Keratinocyte (primary cell): ENCODE measurements around the gene WDR45B. TPM values are rescaled to one million over a fixed set of nuclear protein-coding genes. Genes with fewer than 3 reads are reported as not detected.

Experiments used
- DNase-seq: peaks from one replicate; pipeline ENCODE4 v3.0.0-alpha.2; 2011; ENCODE audit warnings: low read depth, missing footprints, low spot score
- FAIRE-seq: peaks from 2 replicates; lab custom pipeline; 2011; peaks lifted over from hg19 to GRCh38; lab: Jason Lieb, UNC
- H2AFZ ChIP-seq: 2 replicates; pipeline ENCODE4 v1.6.0; 2012; ENCODE audit warnings: low read length, control low read depth, inconsistent platforms; ENCODE audit not compliant: control insufficient read depth
- H3K27ac ChIP-seq: 2 replicates; pipeline ENCODE4 v1.5.1; 2011; ENCODE audit warnings: low read length; ENCODE audit not compliant: control insufficient read depth, insufficient read depth
- H3K27me3 ChIP-seq: 3 replicates; pipeline ENCODE4 v1.6.0; 2011; ENCODE audit warnings: low read length; ENCODE audit not compliant: control insufficient read depth, insufficient read depth; ENCODE audit errors: extremely low read depth
- H3K36me3 ChIP-seq, 2 experiments: 2 replicates in 1 of 2; 3 replicates in 1 of 2; pipeline ENCODE4 v1.5.1; 2011; ENCODE audit warnings: low read length in 2 of 2, mild to moderate bottlenecking in 1 of 2; ENCODE audit not compliant: control insufficient read depth in 2 of 2, insufficient read depth in 2 of 2; ENCODE audit errors: extremely low read depth in 1 of 2
- H3K4me1 ChIP-seq: 3 replicates; pipeline ENCODE4 v1.5.1; 2011; ENCODE audit warnings: low read length; ENCODE audit not compliant: control insufficient read depth, insufficient read depth; ENCODE audit errors: extremely low read depth
- H3K4me2 ChIP-seq: 3 replicates; pipeline ENCODE4 v1.6.0; 2011; ENCODE audit warnings: low read depth, low read length; ENCODE audit not compliant: control insufficient read depth, insufficient read depth; ENCODE audit errors: extremely low read depth
- H3K4me3 ChIP-seq, 3 experiments: fragments of 200-600 bp in 1 of 3; sonication (generic) in 1 of 3; 2 replicates in 2 of 3; 3 replicates in 1 of 3; pipeline ENCODE4 v1.5.1; 2011 to 2016; ENCODE audit warnings: low read length in 3 of 3, mild to moderate bottlenecking in 3 of 3, control low read depth in 2 of 3, inconsistent platforms in 1 of 3, low read depth in 1 of 3, mixed read lengths in 1 of 3, mixed run types in 1 of 3, moderate library complexity in 1 of 3; ENCODE audit not compliant: control insufficient read depth in 2 of 3, insufficient read depth in 2 of 3; ENCODE audit errors: extremely low read depth in 1 of 3
- H3K79me2 ChIP-seq: 2 replicates; pipeline ENCODE4 v1.6.0; 2012; ENCODE audit warnings: low read length; ENCODE audit not compliant: control insufficient read depth, insufficient read depth
- H3K9ac ChIP-seq: 3 replicates; pipeline ENCODE4 v1.6.0; 2011; ENCODE audit warnings: low read length; ENCODE audit not compliant: control insufficient read depth, insufficient read depth; ENCODE audit errors: extremely low read depth
- H3K9me1 ChIP-seq: 3 replicates; pipeline ENCODE4 v1.6.0; 2011; ENCODE audit warnings: low read length; ENCODE audit not compliant: control insufficient read depth, insufficient read depth; ENCODE audit errors: extremely low read depth
- H3K9me3 ChIP-seq: 2 replicates; pipeline ENCODE4 v1.5.1; 2012; ENCODE audit warnings: low read depth, low read length; ENCODE audit not compliant: control insufficient read depth
- H4K20me1 ChIP-seq: 3 replicates; pipeline ENCODE4 v1.6.0; 2011; ENCODE audit warnings: low read length; ENCODE audit not compliant: control insufficient read depth, insufficient read depth; ENCODE audit errors: extremely low read depth
- CTCF ChIP-seq, 3 experiments: IDR thresholded peaks in 1 of 3; conservative IDR thresholded peaks in 1 of 3; optimal IDR thresholded peaks in 1 of 3; 2 replicates in 2 of 3; 3 replicates in 1 of 3; pipeline versions ENCODE3 to v1.5.1; 2011; ENCODE audit warnings: low read length in 3 of 3, mild to moderate bottlenecking in 3 of 3, moderate library complexity in 2 of 3, control low read depth in 1 of 3, inconsistent platforms in 1 of 3; ENCODE audit not compliant: insufficient read depth in 2 of 3; ENCODE audit errors: extremely low read depth in 1 of 3
- EZH2 ChIP-seq: IDR thresholded peaks from one replicate; pipeline ENCODE4 v1.6.1; 2012; ENCODE audit warnings: inconsistent platforms, mild to moderate bottlenecking, low read length, moderate library complexity
- dilution Hi-C: fragments of 300-500 bp; cut with MboI; formaldehyde crosslinking; loops from one replicate; pipeline ENCODE4 v1.7.0; 2020; ENCODE audit warnings: low sequenced_read_pairs; ENCODE audit not compliant: extremely low pct_ligation_motif_present
- polyA plus RNA-seq, 5 experiments: library from polyadenylated mRNA; depleted of rRNA in 3 of 5; stranded (reverse) in 3 of 5; stranded (forward) in 1 of 5; unstranded in 1 of 5; fragments of >200 nt; gene quantifications; 1 replicate in 1 of 5; 2 replicates in 3 of 5; 3 replicates in 1 of 5; pipeline versions ENCODE4 v1.2.1 to v1.2.3, GENCODE V29; 2011 to 2012; ENCODE audit warnings: missing spikeins in 2 of 5, low read depth in 1 of 5, low replicate concordance in 1 of 5

Gene WDR45B
- polyA plus RNA-seq, 1 donor (not counting 4 experiments of a cell fraction or from before 2014, with no cell fraction given) = 77.2 TPM

- Histone ChIP-seq H3K4me1 (no peaks in the 10 kb centered on the region), H3K9ac (no peak overlapping the region), H3K27ac (no peak overlapping the region), H4K20me1 (no peaks in the 10 kb centered on the region), H3K9me3 (no peaks in the 10 kb centered on the region), H3K36me3 (peaks cover 0 to 1% of the 10 kb centered on the region in 2 experiments), H3K79me2 (no peaks in the 10 kb centered on the region), H3K27me3 (no peaks in the 10 kb centered on the region), H2AFZ (no peak overlapping the region), H3K9me1 (no peaks in the 10 kb centered on the region), H3K4me2 (no peak overlapping the region), H3K4me3 (no peak overlapping the region)
- TF ChIP-seq EZH2 (no peak), CTCF (optimal IDR thresholded peaks at IDR 0.05 in 1 of 3, IDR thresholded peaks at IDR 0.05 in 1 of 3, conservative IDR thresholded peaks at IDR 0.05 in 1 of 3; ENCODE audit: extremely low read depth in 1 of 3, insufficient read depth in 2 of 3, low read length in 3 of 3) (no peak)
- no peak for FAIRE-seq
- dilution Hi-C loops = no loop called here
- DNase-seq = no peak
These were observed 11.6 kb upstream of the WDR45B start for GRCh38 chr17:82659886-82660285.

GRCh38 chr17:82658796-82659452 is 10.7 kb upstream of the WDR45B start:
- FAIRE-seq = no peak
- no peaks in the 10 kb centered on the region for H4K20me1 ChIP-seq
- H3K9me1 ChIP-seq = no peaks in the 10 kb centered on the region
- no peak overlapping the region for H2AFZ ChIP-seq
- H3K27me3 ChIP-seq = no peaks in the 10 kb centered on the region
- no peak for DNase-seq
- no peak overlapping the region for H3K27ac ChIP-seq
- H3K4me2 ChIP-seq = no peak overlapping the region
- dilution Hi-C loops = no loop called here
- H3K79me2 ChIP-seq = no peaks in the 10 kb centered on the region
- H3K4me1 ChIP-seq = no peaks in the 10 kb centered on the region
- no peak overlapping the region for H3K4me3 ChIP-seq
- peaks cover 0 to 1% of the 10 kb centered on the region in 2 experiments for H3K36me3 ChIP-seq
- TF ChIP-seq CTCF (optimal IDR thresholded peaks at IDR 0.05 in 1 of 3, IDR thresholded peaks at IDR 0.05 in 1 of 3, conservative IDR thresholded peaks at IDR 0.05 in 1 of 3; ENCODE audit: extremely low read depth in 1 of 3, insufficient read depth in 2 of 3, low read length in 3 of 3) = no peak
- no peak for TF ChIP-seq EZH2
- no peak overlapping the region for H3K9ac ChIP-seq
- H3K9me3 ChIP-seq = no peaks in the 10 kb centered on the region
